Left lung (tissue), 10 donors: Measurements from ENCODE around the gene SLBP. TPM values are rescaled to one million over a fixed set of nuclear protein-coding genes. Genes with fewer than 3 reads are reported as not detected.

Experiments
- ATAC-seq: fragments of 200-7000 bp; cut with Tn5 transposase; one replicate; pipeline ENCODE4 v1.9.1; 2020; ENCODE audit warnings: moderate library complexity
- DNase-seq, 4 donors: peaks; one replicate each; pipeline ENCODE4 v3.0.0-alpha.2; 2013 to 2020
- H3K27ac ChIP-seq, 2 donors: fragments of 200-600 bp; sonication (generic) in 1 of 2; one replicate each; pipeline versions ENCODE4 v1.5.0 to v1.8.0; 2020 to 2021
- H3K27me3 ChIP-seq, 2 donors: fragments of 200-600 bp; sonication (generic) in 1 of 2; one replicate each; pipeline versions ENCODE4 v1.5.0 to v1.8.0; 2020 to 2021
- H3K36me3 ChIP-seq, 2 donors: fragments of 200-600 bp; sonication (generic) in 1 of 2; one replicate each; pipeline versions ENCODE4 v1.5.0 to v1.8.0; 2020 to 2021
- H3K4me1 ChIP-seq, 2 donors: fragments of 200-600 bp; one replicate each; pipeline ENCODE4 v1.8.0; 2021
- H3K4me3 ChIP-seq, 2 donors: fragments of 200-600 bp; sonication (generic) in 1 of 2; one replicate each; pipeline versions ENCODE4 v1.5.0 to v1.8.0; 2020 to 2021; ENCODE audit warnings: mild to moderate bottlenecking in 1 of 2
- H3K9me3 ChIP-seq, 2 donors: fragments of 200-600 bp; sonication (generic) in 1 of 2; one replicate each; pipeline versions ENCODE4 v1.5.0 to v1.8.0; 2020 to 2021
- intact Hi-C, 2 donors: fragments of 100-400 bp; cut with DNase I; formaldehyde crosslinking; loops; one replicate each; pipeline versions ENCODE4 v1.11.2 to v1.14.2; 2022
- polyA plus RNA-seq, 6 donors: library from polyadenylated mRNA; unstranded; fragments of 120-200 nt; gene quantifications; one replicate each; pipeline ENCODE4 v1.2.1, GENCODE V29; 2013; ENCODE audit not compliant: insufficient read length in 6 of 6
- total RNA-seq, 2 donors: library from RNA; stranded (reverse); fragmentation: NEBNext Ultra II Directional; extraction: Animal tissue kit (Norgen Biotek cat#: 25700); gene quantifications; one replicate each; pipeline ENCODE4 v1.2.1, GENCODE V29; 2021
- TF ChIP-seq, protein P1 (sequence below), 2 donors: fragments of 200-600 bp; sonication (generic) in 1 of 2; IDR thresholded peaks; one replicate each; pipeline versions ENCODE4 v1.5.0 to v1.8.0; 2021; ENCODE audit warnings: antibody characterized with exemption in 2 of 2
- donor health status: DM: no; HTN: yes; CAD: no.
- donor health status: DM: no; HTN: no; CAD: no.

SLBP gene
- total and polyA plus RNA-seq, 8 donors, result 39.1 to 73.0 (median 60.0) TPM

- Histone ChIP-seq H3K9me3 (no peaks in the 10 kb centered on the region), H3K4me3 (no peak overlapping the region), H3K36me3 (peaks cover 0 to 8% of the 10 kb centered on the region in 2 donors), H3K27ac (no peak overlapping the region), H3K27me3 (no peaks in the 10 kb centered on the region), H3K4me1 (no peaks in the 10 kb centered on the region)
- DNase-seq, result no peak
- TF ChIP-seq, protein P1, sequence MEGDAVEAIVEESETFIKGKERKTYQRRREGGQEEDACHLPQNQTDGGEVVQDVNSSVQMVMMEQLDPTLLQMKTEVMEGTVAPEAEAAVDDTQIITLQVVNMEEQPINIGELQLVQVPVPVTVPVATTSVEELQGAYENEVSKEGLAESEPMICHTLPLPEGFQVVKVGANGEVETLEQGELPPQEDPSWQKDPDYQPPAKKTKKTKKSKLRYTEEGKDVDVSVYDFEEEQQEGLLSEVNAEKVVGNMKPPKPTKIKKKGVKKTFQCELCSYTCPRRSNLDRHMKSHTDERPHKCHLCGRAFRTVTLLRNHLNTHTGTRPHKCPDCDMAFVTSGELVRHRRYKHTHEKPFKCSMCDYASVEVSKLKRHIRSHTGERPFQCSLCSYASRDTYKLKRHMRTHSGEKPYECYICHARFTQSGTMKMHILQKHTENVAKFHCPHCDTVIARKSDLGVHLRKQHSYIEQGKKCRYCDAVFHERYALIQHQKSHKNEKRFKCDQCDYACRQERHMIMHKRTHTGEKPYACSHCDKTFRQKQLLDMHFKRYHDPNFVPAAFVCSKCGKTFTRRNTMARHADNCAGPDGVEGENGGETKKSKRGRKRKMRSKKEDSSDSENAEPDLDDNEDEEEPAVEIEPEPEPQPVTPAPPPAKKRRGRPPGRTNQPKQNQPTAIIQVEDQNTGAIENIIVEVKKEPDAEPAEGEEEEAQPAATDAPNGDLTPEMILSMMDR (IDR thresholded peaks at IDR 0.05), result no peak
- intact Hi-C loops, result no loop called here
- no peak for ATAC-seq
Observed at GRCh38 chr4:1655676-1656075, 56.4 kb downstream of the SLBP start.

GRCh38 chr4:1655081-1655480, 57.0 kb downstream of the SLBP start:
- Histone ChIP-seq H3K9me3 (no peaks in the 10 kb centered on the region), H3K4me3 (no peak overlapping the region), H3K4me1 (no peaks in the 10 kb centered on the region), H3K27me3 (no peaks in the 10 kb centered on the region), H3K36me3 (peaks cover 0 to 8% of the 10 kb centered on the region in 2 donors), H3K27ac (no peak overlapping the region)
- TF ChIP-seq, protein P1 (IDR thresholded peaks at IDR 0.05), result no peak
- intact Hi-C loops, result no loop called here
- DNase-seq (no peak), ATAC-seq (no peak)

DNA sequence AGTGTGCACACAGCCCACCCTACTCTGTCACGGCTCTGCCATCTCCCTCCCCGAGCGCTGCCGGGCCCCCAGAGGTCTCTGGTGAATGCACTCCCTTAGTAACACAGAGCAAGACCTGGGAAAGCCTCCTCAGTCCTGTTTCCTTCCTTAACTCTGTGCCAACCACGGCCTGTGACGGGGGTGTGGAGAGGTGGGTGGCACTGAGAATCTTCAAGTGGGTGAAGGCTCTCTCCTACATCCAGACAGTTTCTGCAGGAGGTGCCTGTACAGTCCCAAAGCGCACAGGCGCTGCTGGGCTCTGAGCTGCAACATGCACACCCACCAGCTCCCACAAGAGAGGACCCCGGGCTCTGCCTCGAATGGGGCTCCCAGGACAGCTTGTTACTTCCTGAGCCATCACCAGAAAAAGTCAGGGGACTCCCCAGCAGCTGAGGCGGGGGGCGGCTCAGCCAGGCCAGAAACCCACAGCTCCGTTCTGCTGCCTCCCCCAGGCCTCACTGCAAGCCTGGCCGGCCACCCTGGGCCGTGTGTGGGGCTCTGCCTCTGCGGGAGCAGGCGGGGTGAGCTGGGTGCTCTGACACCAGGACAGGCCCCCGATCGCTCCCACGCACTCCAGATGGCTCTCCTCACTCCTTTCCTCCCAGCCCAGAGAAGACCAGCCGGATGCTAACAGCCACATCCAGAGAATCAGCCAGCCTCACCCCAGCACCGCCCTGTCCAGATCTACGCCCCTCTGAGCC, 57.7 kb downstream of the SLBP start:
- ATAC-seq (no peak), DNase-seq (no peak)
- H3K4me3 ChIP-seq, result no peak overlapping the region
- no peaks in the 10 kb centered on the region for H3K4me1 ChIP-seq
- intact Hi-C loops, result no loop called here
- H3K27me3 ChIP-seq, result no peaks in the 10 kb centered on the region
- H3K9me3 ChIP-seq, result no peaks in the 10 kb centered on the region
- H3K27ac ChIP-seq, result no peak overlapping the region
- TF ChIP-seq, protein P1 (IDR thresholded peaks at IDR 0.05), result no peak
- peaks cover 0 to 8% of the 10 kb centered on the region in 2 donors for H3K36me3 ChIP-seq

GRCh38 chr4:1653776-1654175, 58.3 kb downstream of the SLBP start:
- Histone ChIP-seq H3K27me3 (no peaks in the 10 kb centered on the region), H3K4me1 (no peaks in the 10 kb centered on the region), H3K9me3 (no peaks in the 10 kb centered on the region), H3K36me3 (peaks cover 0 to 8% of the 10 kb centered on the region in 2 donors), H3K27ac (no peak overlapping the region), H3K4me3 (no peak overlapping the region)
- intact Hi-C loops, result no loop called here
- DNase-seq (no peak), ATAC-seq (no peak)
- TF ChIP-seq, protein P1 (IDR thresholded peaks at IDR 0.05), result no peak

DNA sequence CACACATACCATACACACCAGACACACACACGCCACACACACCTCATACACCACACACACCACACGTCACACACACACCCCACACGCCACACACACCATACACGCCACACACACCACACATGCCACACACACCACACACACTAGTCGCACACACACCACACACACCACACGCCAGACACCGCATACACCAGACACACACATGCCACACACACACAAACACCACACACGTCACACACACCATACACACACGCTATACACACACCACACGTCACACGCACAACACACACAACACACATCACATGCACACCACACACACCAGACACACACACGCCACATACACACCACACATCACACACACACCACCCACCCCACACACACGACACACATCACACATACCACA, 60.0 kb downstream of the SLBP start:
- intact Hi-C loops, result no loop called here
- peaks cover 0 to 8% of the 10 kb centered on the region in 2 donors for H3K36me3 ChIP-seq
- TF ChIP-seq, protein P1 (IDR thresholded peaks at IDR 0.05), result no peak
- DNase-seq (peak in 1 of 4 donors; percentile 45), ATAC-seq (no peak)
- no peak overlapping the region for H3K4me3 ChIP-seq
- H3K9me3 ChIP-seq, result no peaks in the 10 kb centered on the region
- H3K4me1 ChIP-seq, result no peaks in the 10 kb centered on the region
- H3K27ac ChIP-seq, result no peak overlapping the region
- H3K27me3 ChIP-seq, result no peaks in the 10 kb centered on the region
